Esophagus squamous epithelium (tissue), 4 donors: ENCODE measurements around the gene RRAGA.

ENCODE experiments used
- CTCF ChIP-seq, 6 experiments: fragments of 450-650 bp in 4 of 6; fragments of 200-600 bp in 2 of 6; sonication (generic) in 2 of 6; IDR thresholded peaks; one replicate each; pipeline ENCODE4 v1.5.1; 2016 to 2019; ENCODE audit warnings: antibody characterized with exemption in 6 of 6, mild to moderate bottlenecking in 4 of 6, moderate library complexity in 4 of 6
- POLR2A ChIP-seq, 4 donors: fragments of 450-650 bp; IDR thresholded peaks; one replicate each; pipeline ENCODE4 v1.6.1; 2017; ENCODE audit warnings: antibody characterized with exemption in 4 of 4, mild to moderate bottlenecking in 4 of 4, moderate library complexity in 3 of 4

DNA sequence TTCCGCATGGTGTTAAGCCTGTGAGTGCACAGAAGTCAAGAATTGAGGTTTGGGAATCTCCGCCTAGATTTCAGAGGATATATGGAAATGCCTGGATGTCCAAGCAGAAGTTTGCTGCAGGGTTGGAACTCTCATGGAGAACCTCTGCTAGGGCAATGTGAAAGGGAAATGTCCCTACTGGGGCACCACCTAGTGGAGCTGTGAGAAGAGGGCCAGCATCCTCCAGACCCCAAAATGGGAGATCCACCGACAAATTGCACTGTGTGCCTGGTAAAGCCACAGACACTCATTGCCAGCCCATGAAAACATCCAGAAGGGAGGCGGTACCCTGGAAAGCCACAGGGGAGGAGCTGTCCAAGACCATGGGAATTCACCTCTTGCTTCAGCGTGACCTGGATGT lies 12.6 kb upstream of the RRAGA start:
- TF ChIP-seq CTCF (IDR thresholded peaks at IDR 0.05), result no peak
- no peak for TF ChIP-seq POLR2A (IDR thresholded peaks at IDR 0.05)
